GM12878 (cell line): ENCODE measurements around the gene ACVR1. TPM values are rescaled to one million over a fixed set of nuclear protein-coding genes. Genes with fewer than 3 reads are reported as not detected.

Source experiments
- ATAC-seq: fragments of 200-7000 bp; cut with Tn5 transposase; 3 replicates; pipeline ENCODE4 v1.9.1; 2020; ENCODE audit warnings: mild to moderate bottlenecking, moderate library complexity
- BruUV-seq: library from RNA; stranded (reverse); fragments of 400-500 nt; replicated peaks from 2 replicates; lab custom pipeline; 2021; lab: Mats Ljungman, UMichigan
- CTCF ChIA-PET: fragments of 300-600 bp; sonication (Branson Sonifier 250); formaldehyde crosslinking; extraction: SDS; loops from one replicate; lab custom pipeline; 2021; ENCODE audit warnings: inconsistent platforms; lab: Yijun Ruan, JAX
- POLR2A ChIA-PET: fragments of 350-600 bp; formaldehyde crosslinking; extraction: SDS; loops from one replicate; lab custom pipeline; 2021; ENCODE audit warnings: inconsistent platforms; lab: Charles Lee
- RAD21 ChIA-PET: fragments of 300-600 bp; sonication (Branson Sonifier 250); formaldehyde crosslinking; loops from one replicate; lab custom pipeline; 2023; ENCODE audit warnings: antibody characterized with exemption; ENCODE audit not compliant: unreplicated experiment; lab: Charles Lee
- SMC1A ChIA-PET: fragments of 300-600 bp; sonication (Branson Sonifier 250); formaldehyde crosslinking; loops from one replicate; lab custom pipeline; 2023; ENCODE audit not compliant: unreplicated experiment, uncharacterized antibody; lab: Charles Lee
- DNase-seq: peaks from one replicate; pipeline ENCODE4 v3.0.0-alpha.2; 2011; ENCODE audit warnings: low read depth, low spot score
- FAIRE-seq: peaks from 3 replicates; lab custom pipeline; 2011; peaks lifted over from hg19 to GRCh38; lab: Jason Lieb, UNC
- H2AFZ ChIP-seq: 2 replicates; pipeline ENCODE4 v1.6.0; 2011; ENCODE audit warnings: low read depth, low read length, control low read depth; ENCODE audit not compliant: control insufficient read depth
- H3K27ac ChIP-seq: 2 replicates; pipeline ENCODE4 v1.5.1; 2011; ENCODE audit warnings: control low read depth; ENCODE audit not compliant: control insufficient read depth, insufficient read depth
- H3K27me3 ChIP-seq, 2 experiments: replicated peaks in 1 of 2; 2 replicates each; pipeline versions ENCODE4 v1.6.0 to v1.6.1; 2011; ENCODE audit warnings: low read length in 1 of 2; ENCODE audit not compliant: control insufficient read depth in 2 of 2, insufficient read depth in 2 of 2
- H3K36me3 ChIP-seq, 2 experiments: 2 replicates each; pipeline ENCODE4 v1.5.1; 2011; ENCODE audit warnings: low read length in 1 of 2; ENCODE audit not compliant: control insufficient read depth in 2 of 2, insufficient read depth in 2 of 2
- H3K4me1 ChIP-seq: 2 replicates; pipeline ENCODE4 v1.6.1; 2011; ENCODE audit warnings: mild to moderate bottlenecking, low read length, moderate library complexity, mixed read lengths; ENCODE audit not compliant: control insufficient read depth, insufficient read depth
- H3K4me2 ChIP-seq: 2 replicates; pipeline ENCODE4 v1.6.0; 2011; ENCODE audit warnings: control low read depth; ENCODE audit not compliant: control insufficient read depth, insufficient read depth
- H3K4me3 ChIP-seq: fragments of 200-600 bp; sonication (generic); 2 replicates; pipeline ENCODE4 v1.5.1; 2016
- H3K79me2 ChIP-seq: 2 replicates; pipeline ENCODE4 v1.6.0; 2011; ENCODE audit warnings: low read length; ENCODE audit not compliant: control insufficient read depth, insufficient read depth
- H3K9ac ChIP-seq: 2 replicates; pipeline ENCODE4 v1.8.0; 2011; ENCODE audit warnings: low read length, control low read depth, mixed read lengths; ENCODE audit not compliant: control insufficient read depth, insufficient read depth
- H3K9me3 ChIP-seq: replicated peaks from 3 replicates; pipeline ENCODE4 v1.5.1; 2011; ENCODE audit warnings: mild to moderate bottlenecking, low read length; ENCODE audit not compliant: control insufficient read depth, insufficient read depth
- H4K20me1 ChIP-seq: 2 replicates; pipeline ENCODE4 v1.6.0; 2011; ENCODE audit not compliant: control insufficient read depth, insufficient read depth
- ASH2L ChIP-seq: fragments of 300-600, 200-600 bp; sonication (generic); IDR thresholded peaks from 2 replicates; pipeline ENCODE4 v1.6.1; 2017; ENCODE audit warnings: low read depth, mild to moderate bottlenecking, borderline replicate concordance
- BACH1 ChIP-seq: fragments of 450-650 bp; IDR thresholded peaks from 2 replicates; pipeline ENCODE4 v1.6.1; 2017; ENCODE audit warnings: mild to moderate bottlenecking, borderline replicate concordance
- CREM ChIP-seq: IDR thresholded peaks from 2 replicates; pipeline ENCODE4 v1.6.1; 2014; ENCODE audit warnings: antibody characterized with exemption, low read depth
- EED ChIP-seq: sonication (generic); IDR thresholded peaks from 2 replicates; pipeline ENCODE4 v1.6.1; 2016; ENCODE audit warnings: antibody characterized with exemption, low read depth
- EGR1 ChIP-seq, 2 experiments: IDR thresholded peaks; 1 replicate in 1 of 2; 2 replicates in 1 of 2; pipeline ENCODE4 v1.6.1; 2011 to 2012; ENCODE audit warnings: low read depth in 2 of 2, low read length in 2 of 2, borderline replicate concordance in 1 of 2, mild to moderate bottlenecking in 1 of 2, moderate library complexity in 1 of 2
- JUND ChIP-seq: IDR thresholded peaks from 2 replicates; pipeline ENCODE4 v1.6.1; 2012; ENCODE audit warnings: low read depth, mild to moderate bottlenecking, low read length, improper control_type of control experiment, moderate library complexity
- KDM1A ChIP-seq: fragments of 200-600 bp; sonication (generic); IDR thresholded peaks from 2 replicates; pipeline ENCODE4 v1.6.1; 2016; ENCODE audit warnings: borderline replicate concordance
- MTA2 ChIP-seq: fragments of 450-650 bp; IDR thresholded peaks from 2 replicates; pipeline ENCODE4 v1.6.1; 2016; ENCODE audit warnings: low read depth, mild to moderate bottlenecking, moderate library complexity
- NRF1 ChIP-seq: conservative IDR thresholded peaks from 2 replicates; pipeline ENCODE4 v1.6.1; 2011; ENCODE audit warnings: mild to moderate bottlenecking, low read depth, low read length, improper control_type of control experiment
- RELB ChIP-seq: fragments of 450-650 bp; IDR thresholded peaks from 2 replicates; pipeline ENCODE4 v1.6.1; 2017; ENCODE audit warnings: low read depth, mild to moderate bottlenecking, moderate library complexity
- RUNX3 ChIP-seq: IDR thresholded peaks from 2 replicates; pipeline ENCODE4 v1.6.1; 2012; ENCODE audit warnings: low read length, inconsistent platforms
- SREBF2 ChIP-seq: IDR thresholded peaks from 2 replicates; pipeline ENCODE4 v1.6.1; 2012; ENCODE audit warnings: mild to moderate bottlenecking, low read length
- STAT1 ChIP-seq: fragments of 450-650 bp; conservative IDR thresholded peaks from 2 replicates; pipeline ENCODE4 v1.6.1; 2014; ENCODE audit warnings: antibody characterized with exemption, mild to moderate bottlenecking
- STAT3 ChIP-seq: IDR thresholded peaks from 2 replicates; pipeline ENCODE4 v1.6.1; 2011; ENCODE audit warnings: low read depth, low read length, improper control_type of control experiment
- WGBS: methylation state at CpG from one replicate; pipeline ENCODE4 v1.1.6; 2016; ENCODE audit warnings: low lambda C conversion rate; ENCODE audit not compliant: insufficient replicate concordance, insufficient coverage; ENCODE audit errors: missing lambda C conversion rate; 5-methylcytosine and 5-hydroxymethylcytosine counted together
- in situ Hi-C: fragments of 300-500 bp; cut with MboI; formaldehyde crosslinking; loops from 9 replicates; pipeline ENCODE4 v1.14.3; 2018; ENCODE audit warnings: mixed read lengths
- intact Hi-C: fragments of 100-400 bp; cut with micrococcal nuclease; formaldehyde crosslinking; loops from one replicate; pipeline ENCODE4 v1.14.2; 2022; ENCODE audit not compliant: unreplicated experiment
- polyA plus RNA-seq, 11 experiments: library from polyadenylated mRNA; depleted of rRNA in 4 of 11; unstranded in 6 of 11; stranded (reverse) in 5 of 11; fragments of >200 nt; fragmentation: Nextera tagmentation in 4 of 11; fragmentation: Illumina TruSeq in 1 of 11; extraction: Ambion mirVana in 4 of 11; extraction: Trizol in 1 of 11; gene quantifications; 1 replicate in 1 of 11; 2 replicates in 10 of 11; pipeline versions ENCODE4 v1.2.1 to v1.2.3, GENCODE V29; 2011 to 2016; ENCODE audit warnings: inconsistent platforms in 2 of 11, missing spikeins in 2 of 11, low read depth in 1 of 11
- total RNA-seq, 4 experiments: library from RNA; depleted of rRNA in 3 of 4; stranded (reverse); fragments of >200 nt in 3 of 4; fragmentation: Illumina TruSeq in 1 of 4; extraction: Trizol in 1 of 4; gene quantifications; 2 replicates each; pipeline versions ENCODE4 v1.2.1 to v1.2.3, GENCODE V29; 2013 to 2021
- TF ChIP-seq, protein P1 (sequence below): fragments of 150-350 bp; IDR thresholded peaks from 2 replicates; pipeline ENCODE4 v1.6.1; 2016; ENCODE audit warnings: low read depth, low read length

The ACVR1 gene
- total and polyA plus RNA-seq, 10 of the 15 experiments (the other 5 are each of a cell fraction or from before 2014, with no cell fraction given), result 0.06 to 0.24 (median 0.14) TPM; not detected in 4

DNA sequence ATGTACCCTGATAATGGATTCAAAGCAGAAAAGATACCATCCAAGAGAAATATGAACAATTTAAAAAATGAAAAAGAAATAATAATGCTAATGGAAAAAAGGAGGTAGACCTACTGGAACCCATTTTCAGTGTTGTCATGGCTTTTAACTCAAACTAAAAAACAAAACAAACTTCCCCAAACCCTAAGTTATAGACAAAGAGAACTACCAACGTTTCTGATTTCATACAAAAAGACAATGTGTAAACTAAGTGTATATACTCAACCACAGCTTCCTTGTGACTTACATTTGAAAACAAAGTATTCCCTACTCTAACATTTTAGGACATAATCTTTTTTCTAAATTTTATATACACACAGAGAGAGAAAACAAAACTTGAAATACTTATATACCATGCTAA is 45.9 kb downstream of the ACVR1 start:
- Histone ChIP-seq H3K27ac (no peak overlapping the region), H3K79me2 (no peaks in the 10 kb centered on the region), H2AFZ (no peak overlapping the region), H3K9ac (no peak overlapping the region), H3K36me3 (no peaks in the 10 kb centered on the region), H3K4me2 (no peak overlapping the region), H3K27me3 (no peaks in the 10 kb centered on the region; a peak in 1 of 4 replicates), H3K4me1 (no peaks in the 10 kb centered on the region), H4K20me1 (no peaks in the 10 kb centered on the region), H3K4me3 (no peak overlapping the region), H3K9me3 (no peaks in the 10 kb centered on the region)
- TF ChIP-seq EGR1 (IDR thresholded peaks at IDR 0.05; ENCODE audit: borderline replicate concordance in 1 of 2, low read depth in 2 of 2, low read length in 2 of 2), result no peak
- no peak for TF ChIP-seq STAT3
- TF ChIP-seq JUND, result no peak
- no peak for TF ChIP-seq STAT1
- no peak for TF ChIP-seq KDM1A
- DNase-seq (no peak), ATAC-seq (no peak), FAIRE-seq (no peak)
- intact Hi-C loops (no loop called here), in situ Hi-C loops (no loop called here)
- POLR2A ChIA-PET, result no interaction called here
- WGBS, result 0% methylated on average over 1 of the region's 1 CpG
- BruUV-seq, result no TSS peak
- SMC1A ChIA-PET, result interaction anchor here (0.7 kb wide), 1 partner anchor 424 kb away, joined by 3 read pairs; no protein-coding TSS in a partner anchor
- CTCF ChIA-PET, result interaction anchor here (0.7 kb wide), 1 partner anchor 183 kb away, joined by 4 read pairs; no protein-coding TSS in a partner anchor
- RAD21 ChIA-PET, result no interaction called here

DNA sequence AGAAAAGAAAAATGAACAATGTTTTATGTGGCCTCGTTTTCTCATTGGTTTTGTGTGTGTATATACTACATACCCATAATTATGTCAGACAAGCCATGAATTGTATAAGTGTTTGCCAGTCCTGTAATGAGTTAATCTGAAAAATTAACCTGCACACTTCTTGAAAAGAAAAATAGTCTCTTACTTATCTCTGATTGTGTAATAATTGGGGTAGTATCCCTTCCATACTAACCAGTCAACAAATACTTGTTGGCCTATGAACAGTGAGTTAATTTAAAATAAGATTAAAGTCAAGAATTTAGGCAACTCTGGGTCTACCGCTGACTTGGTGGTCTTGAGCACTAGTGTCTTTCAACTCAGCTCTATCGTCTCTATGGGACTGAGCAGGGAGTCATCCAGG is 48.8 kb downstream of the ACVR1 start:
- no peak for DNase-seq
- Histone ChIP-seq H3K4me2 (no peak overlapping the region), H3K9me3 (no peaks in the 10 kb centered on the region), H3K79me2 (no peaks in the 10 kb centered on the region), H3K4me3 (no peak overlapping the region), H2AFZ (no peak overlapping the region), H3K9ac (no peak overlapping the region), H3K4me1 (no peaks in the 10 kb centered on the region), H3K27me3 (no peaks in the 10 kb centered on the region), H3K27ac (no peak overlapping the region), H3K36me3 (no peaks in the 10 kb centered on the region), H4K20me1 (no peaks in the 10 kb centered on the region)
- ChIA-PET CTCF (no interaction called here), SMC1A (interaction anchor here (0.5 kb wide), 1 partner anchor 14 kb away, joined by 3 read pairs; no protein-coding TSS in a partner anchor), RAD21 (no interaction called here), POLR2A (no interaction called here)
- no peak for ATAC-seq
- intact Hi-C loops, result no loop called here
- FAIRE-seq, result no peak
- 43% methylated on average over 3 of the region's 3 CpGs for WGBS
- no TSS peak for BruUV-seq
- in situ Hi-C loops, result no loop called here
- TF ChIP-seq CREM (no peak), RELB (no peak), SREBF2 (no peak), MTA2 (no peak), BACH1 (no peak), RUNX3 (no peak), NRF1 (no peak), EED (no peak), ASH2L (no peak)
- TF ChIP-seq, protein P1, sequence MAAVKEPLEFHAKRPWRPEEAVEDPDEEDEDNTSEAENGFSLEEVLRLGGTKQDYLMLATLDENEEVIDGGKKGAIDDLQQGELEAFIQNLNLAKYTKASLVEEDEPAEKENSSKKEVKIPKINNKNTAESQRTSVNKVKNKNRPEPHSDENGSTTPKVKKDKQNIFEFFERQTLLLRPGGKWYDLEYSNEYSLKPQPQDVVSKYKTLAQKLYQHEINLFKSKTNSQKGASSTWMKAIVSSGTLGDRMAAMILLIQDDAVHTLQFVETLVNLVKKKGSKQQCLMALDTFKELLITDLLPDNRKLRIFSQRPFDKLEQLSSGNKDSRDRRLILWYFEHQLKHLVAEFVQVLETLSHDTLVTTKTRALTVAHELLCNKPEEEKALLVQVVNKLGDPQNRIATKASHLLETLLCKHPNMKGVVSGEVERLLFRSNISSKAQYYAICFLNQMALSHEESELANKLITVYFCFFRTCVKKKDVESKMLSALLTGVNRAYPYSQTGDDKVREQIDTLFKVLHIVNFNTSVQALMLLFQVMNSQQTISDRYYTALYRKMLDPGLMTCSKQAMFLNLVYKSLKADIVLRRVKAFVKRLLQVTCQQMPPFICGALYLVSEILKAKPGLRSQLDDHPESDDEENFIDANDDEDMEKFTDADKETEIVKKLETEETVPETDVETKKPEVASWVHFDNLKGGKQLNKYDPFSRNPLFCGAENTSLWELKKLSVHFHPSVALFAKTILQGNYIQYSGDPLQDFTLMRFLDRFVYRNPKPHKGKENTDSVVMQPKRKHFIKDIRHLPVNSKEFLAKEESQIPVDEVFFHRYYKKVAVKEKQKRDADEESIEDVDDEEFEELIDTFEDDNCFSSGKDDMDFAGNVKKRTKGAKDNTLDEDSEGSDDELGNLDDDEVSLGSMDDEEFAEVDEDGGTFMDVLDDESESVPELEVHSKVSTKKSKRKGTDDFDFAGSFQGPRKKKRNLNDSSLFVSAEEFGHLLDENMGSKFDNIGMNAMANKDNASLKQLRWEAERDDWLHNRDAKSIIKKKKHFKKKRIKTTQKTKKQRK, result no peak
